Pancreas (tissue), 10 donors: ENCODE measurements around the gene AHRR. TPM values are rescaled to one million over a fixed set of nuclear protein-coding genes. Genes with fewer than 3 reads are reported as not detected.
A peak's percentile ranks its signal among the peaks of the same experiment; 100 is the strongest.
"Not testable (repeated sequence)": the region's sequence is repeated elsewhere in the genome, so short reads cannot be mapped to it uniquely, and the experiment has no call there.

Experiments
- ATAC-seq, 4 donors: fragments of 200-7000 bp; cut with Tn5 transposase; one replicate each; pipeline versions ENCODE4 v1.8.0 to v1.9.1; 2020; ENCODE audit warnings: mild to moderate bottlenecking in 4 of 4, moderate library complexity in 4 of 4
- DNase-seq, 6 donors: peaks; one replicate each; pipeline ENCODE4 v3.0.0-alpha.2; 2020
- FAIRE-seq: peaks from 2 replicates; lab custom pipeline; 2012; peaks lifted over from hg19 to GRCh38; lab: Jason Lieb, UNC
- H3K27ac ChIP-seq, 4 donors: fragments of 200-600 bp; sonication (generic); 1 replicate in 3 of 4; 2 replicates in 1 of 4; pipeline versions ENCODE4 v1.5.0 to v1.8.0; 2020
- H3K27me3 ChIP-seq, 4 donors: fragments of 200-600 bp; one replicate each; pipeline ENCODE4 v1.8.0; 2021
- H3K36me3 ChIP-seq, 3 donors: fragments of 200-600 bp; sonication (generic) in 1 of 3; one replicate each; pipeline versions ENCODE4 v1.5.0 to v1.8.0; 2020 to 2021
- H3K4me1 ChIP-seq, 3 donors: fragments of 200-600 bp; one replicate each; pipeline ENCODE4 v1.8.0; 2021
- H3K4me3 ChIP-seq, 4 donors: fragments of 200-600 bp; sonication (generic) in 2 of 4; one replicate each; pipeline versions ENCODE4 v1.5.0 to v1.8.0; 2020 to 2021
- H3K9me3 ChIP-seq, 4 donors: fragments of 200-600 bp; one replicate each; pipeline ENCODE4 v1.8.0; 2021
- WGBS, 2 donors: extraction: QIAGEN DNeasy Blood & Tissue Kit; methylation state at CpG; one replicate each; pipeline ENCODE4 v1.1.7; 2013; 5-methylcytosine and 5-hydroxymethylcytosine counted together
- intact Hi-C, 3 donors: fragments of 100-400 bp; cut with DNase I; formaldehyde crosslinking; loops; one replicate each; pipeline versions ENCODE4 v1.11.1 to v1.14.2; 2022
- polyA plus RNA-seq, 2 donors: library from polyadenylated mRNA; stranded (reverse); fragments of 200-250 nt; gene quantifications; one replicate each; pipeline ENCODE4 v1.2.3, GENCODE V29; 2013
- total RNA-seq, 6 donors: library from RNA; stranded (reverse); fragmentation: NEBNext Ultra II Directional in 4 of 6; extraction: Animal tissue kit (Norgen Biotek cat#: 25700) in 4 of 6; gene quantifications; one replicate each; pipeline versions ENCODE4 v1.2.1 to v1.2.4, GENCODE V29; 2021 to 2023
- TF ChIP-seq, protein P1 (sequence below), 4 donors: fragments of 200-600 bp; sonication (generic) in 3 of 4; IDR thresholded peaks; one replicate each; pipeline versions ENCODE4 v1.5.0 to v1.8.0; 2021; ENCODE audit warnings: antibody characterized with exemption in 4 of 4
- donor health status: healthy with polysubstance abuse.
- donor health status: DM: no; HTN: no; CAD: no; lungs with moderate emphysema.
- donor health status: DM: no; HTN: no; CAD: no.
- donor health status: control.
- donor health status: control.
- donor health status: Bipolar disorder and iron deficiency.
- donor health status: DM: yes; HTN: yes; CAD: no.
- donor health status: DM: no; HTN: no; CAD: no.
- donor health status: DM: no; HTN: no; CAD: no.
- donor health status: DM: yes; HTN: yes; CAD: no.

Gene AHRR
- total and polyA plus RNA-seq, 8 donors = 0.34 to 1.7 (median 0.69) TPM

- TF ChIP-seq, protein P1, sequence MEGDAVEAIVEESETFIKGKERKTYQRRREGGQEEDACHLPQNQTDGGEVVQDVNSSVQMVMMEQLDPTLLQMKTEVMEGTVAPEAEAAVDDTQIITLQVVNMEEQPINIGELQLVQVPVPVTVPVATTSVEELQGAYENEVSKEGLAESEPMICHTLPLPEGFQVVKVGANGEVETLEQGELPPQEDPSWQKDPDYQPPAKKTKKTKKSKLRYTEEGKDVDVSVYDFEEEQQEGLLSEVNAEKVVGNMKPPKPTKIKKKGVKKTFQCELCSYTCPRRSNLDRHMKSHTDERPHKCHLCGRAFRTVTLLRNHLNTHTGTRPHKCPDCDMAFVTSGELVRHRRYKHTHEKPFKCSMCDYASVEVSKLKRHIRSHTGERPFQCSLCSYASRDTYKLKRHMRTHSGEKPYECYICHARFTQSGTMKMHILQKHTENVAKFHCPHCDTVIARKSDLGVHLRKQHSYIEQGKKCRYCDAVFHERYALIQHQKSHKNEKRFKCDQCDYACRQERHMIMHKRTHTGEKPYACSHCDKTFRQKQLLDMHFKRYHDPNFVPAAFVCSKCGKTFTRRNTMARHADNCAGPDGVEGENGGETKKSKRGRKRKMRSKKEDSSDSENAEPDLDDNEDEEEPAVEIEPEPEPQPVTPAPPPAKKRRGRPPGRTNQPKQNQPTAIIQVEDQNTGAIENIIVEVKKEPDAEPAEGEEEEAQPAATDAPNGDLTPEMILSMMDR (IDR thresholded peaks at IDR 0.05) = no peak
- no peak overlapping the region for H3K27ac ChIP-seq
- DNase-seq (peak in 1 of 6 donors; percentile 12), FAIRE-seq (no peak), ATAC-seq (no peak)
- H3K4me3 ChIP-seq = no peak overlapping the region
- H3K27me3 ChIP-seq = no peaks in the 10 kb centered on the region
- intact Hi-C loops = no loop called here
- WGBS, 2 donors = 96% methylated on average over 2 of the region's 2 CpGs; no CpG with 5 or more reads in 1 of the 2 donors
- no peaks in the 10 kb centered on the region for H3K9me3 ChIP-seq
- H3K36me3 ChIP-seq = no peaks in the 10 kb centered on the region
- no peaks in the 10 kb centered on the region for H3K4me1 ChIP-seq
These were observed 22.8 kb upstream of the AHRR start for GRCh38 chr5:298737-299125.

DNA sequence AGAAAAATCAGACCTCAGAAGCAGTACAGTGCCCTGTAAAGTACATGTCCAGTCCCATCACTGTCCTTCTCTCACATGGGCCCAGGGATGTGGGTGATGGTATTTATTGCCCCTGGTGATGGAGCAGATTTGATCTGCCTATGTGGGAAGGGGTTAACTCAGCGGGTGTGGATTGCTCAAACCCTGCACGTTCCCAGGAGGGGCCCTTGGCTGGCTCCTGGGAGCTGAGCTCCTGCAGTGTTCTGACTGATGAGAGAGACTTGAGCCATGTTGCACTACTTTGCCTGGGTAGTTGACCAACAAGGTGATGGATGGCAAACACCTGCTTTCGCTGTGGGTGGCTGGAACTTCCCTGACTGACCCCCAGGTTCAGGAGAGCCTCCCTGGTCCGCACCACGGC, 21.6 kb upstream of the AHRR start:
- FAIRE-seq, DNase-seq, H3K36me3 ChIP-seq, H3K27me3 ChIP-seq, H3K27ac ChIP-seq, H3K4me1 ChIP-seq, H3K4me3 ChIP-seq, H3K9me3 ChIP-seq, ATAC-seq, intact Hi-C loops: not testable (repeated sequence)
- 70 to 76% methylated on average over 3 to 5 of the region's 5 CpGs for WGBS, 2 donors

DNA sequence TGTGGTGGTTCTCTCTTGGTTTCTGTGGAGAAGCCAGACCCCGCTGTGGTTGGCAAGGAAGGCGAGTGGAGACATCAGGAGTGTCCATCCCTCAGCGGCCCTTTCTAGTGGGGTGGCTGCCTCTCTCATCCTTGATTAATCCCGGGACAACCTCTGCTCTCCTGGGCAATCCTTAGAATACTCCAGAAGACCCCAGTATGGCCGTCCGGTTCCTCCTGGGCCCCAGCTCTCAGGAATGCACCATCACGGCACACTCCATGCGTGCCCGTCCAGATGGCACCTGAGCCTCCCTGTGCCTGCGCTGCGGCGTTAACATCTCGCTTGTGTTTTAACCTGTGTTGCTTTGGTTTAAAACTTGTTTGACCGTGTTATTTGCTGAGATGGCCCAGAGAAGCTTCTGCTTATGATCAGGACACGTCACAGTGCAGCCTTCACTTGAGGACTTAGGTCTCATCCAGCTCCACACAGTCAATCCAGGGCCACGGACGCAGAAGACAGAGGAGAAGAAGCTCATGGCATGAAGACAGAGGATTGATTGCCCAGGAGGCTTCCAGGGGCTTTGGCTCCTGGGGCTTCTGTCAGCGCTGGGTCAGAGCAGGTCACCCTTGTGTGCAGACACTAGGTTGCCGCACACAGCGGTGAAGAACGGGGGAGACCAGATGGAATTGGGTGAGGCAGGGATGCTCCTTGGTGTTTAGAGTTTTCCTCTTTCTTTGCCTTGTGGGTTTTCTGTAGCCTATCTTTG, 20.7 kb upstream of the AHRR start:
- DNase-seq, intact Hi-C loops: not testable (repeated sequence)

DNA sequence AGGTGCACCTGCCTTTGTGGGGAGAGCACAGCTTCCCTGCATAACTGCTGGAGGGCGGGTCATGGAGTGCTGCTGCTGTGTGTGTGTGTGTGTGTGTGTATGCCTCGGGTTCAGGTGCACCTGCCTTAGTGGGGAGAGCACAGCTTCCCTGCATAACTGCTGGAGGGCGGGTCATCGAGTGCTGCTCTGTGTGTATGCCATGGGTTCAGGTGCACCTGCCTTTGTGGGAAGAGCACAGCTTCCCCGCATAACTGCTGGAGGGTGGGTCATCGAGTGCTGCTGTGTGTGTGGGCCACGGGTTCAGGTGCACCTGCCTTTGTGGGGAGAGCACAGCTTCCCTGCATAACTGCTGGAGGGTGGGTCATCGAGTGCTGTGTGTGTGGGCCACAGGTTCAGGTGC, 19.1 kb upstream of the AHRR start:
- H3K36me3 ChIP-seq, H3K4me1 ChIP-seq, H3K9me3 ChIP-seq, ATAC-seq, H3K27ac ChIP-seq, FAIRE-seq, intact Hi-C loops, H3K4me3 ChIP-seq, DNase-seq, H3K27me3 ChIP-seq: not testable (repeated sequence)
- 70 to 74% methylated on average over 8 of the region's 8 CpGs for WGBS, 2 donors

More for the DNA sequence above, 20.7 kb upstream of the AHRR start:
- H3K27ac ChIP-seq, H3K4me1 ChIP-seq, H3K27me3 ChIP-seq, FAIRE-seq, H3K4me3 ChIP-seq, H3K9me3 ChIP-seq, H3K36me3 ChIP-seq, ATAC-seq: not testable (repeated sequence)
- WGBS, 2 donors = 88 to 91% methylated on average over 21 of the region's 21 CpGs

- peak in 1 of 6 donors; percentile 34 for DNase-seq
- intact Hi-C loops = no loop called here
- no peak for FAIRE-seq
- no peak for ATAC-seq
- Histone ChIP-seq H3K4me1 (no peaks in the 10 kb centered on the region), H3K4me3 (no peak overlapping the region), H3K36me3 (peaks cover 0 to 6% (median 3%) of the 10 kb centered on the region in 3 donors), H3K27ac (no peak overlapping the region), H3K27me3 (no peaks in the 10 kb centered on the region), H3K9me3 (no peaks in the 10 kb centered on the region)
- TF ChIP-seq, protein P1 (IDR thresholded peaks at IDR 0.05) = no peak
- 86 to 92% methylated on average over 8 of the region's 8 CpGs for WGBS, 2 donors
These were observed 18.5 kb upstream of the AHRR start for GRCh38 chr5:302966-303365.

DNA sequence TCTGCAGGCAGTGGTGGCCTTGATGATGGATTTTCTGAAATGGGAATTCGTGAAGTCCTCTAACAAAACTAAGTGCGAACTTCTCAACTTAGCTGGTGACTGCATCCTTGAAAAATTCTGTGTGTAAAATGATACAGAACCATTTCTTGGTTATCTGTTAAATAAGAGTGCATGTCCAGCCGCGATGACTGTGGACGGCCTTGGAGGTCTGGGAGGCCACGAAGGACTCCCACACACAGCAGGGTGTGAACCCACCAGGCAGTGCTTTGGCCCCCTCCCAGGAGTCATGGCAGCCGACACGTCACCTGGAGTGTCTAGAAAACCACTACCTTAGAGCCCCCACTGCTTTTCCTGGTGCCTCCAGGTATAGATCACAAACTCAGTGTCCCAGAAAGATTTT, 17.8 kb upstream of the AHRR start:
- ATAC-seq, FAIRE-seq, intact Hi-C loops, H3K4me1 ChIP-seq, DNase-seq, H3K27ac ChIP-seq, H3K4me3 ChIP-seq, H3K9me3 ChIP-seq, H3K36me3 ChIP-seq, H3K27me3 ChIP-seq: not testable (repeated sequence)
- 74 to 94% methylated on average over 4 to 8 of the region's 8 CpGs for WGBS, 2 donors

DNA sequence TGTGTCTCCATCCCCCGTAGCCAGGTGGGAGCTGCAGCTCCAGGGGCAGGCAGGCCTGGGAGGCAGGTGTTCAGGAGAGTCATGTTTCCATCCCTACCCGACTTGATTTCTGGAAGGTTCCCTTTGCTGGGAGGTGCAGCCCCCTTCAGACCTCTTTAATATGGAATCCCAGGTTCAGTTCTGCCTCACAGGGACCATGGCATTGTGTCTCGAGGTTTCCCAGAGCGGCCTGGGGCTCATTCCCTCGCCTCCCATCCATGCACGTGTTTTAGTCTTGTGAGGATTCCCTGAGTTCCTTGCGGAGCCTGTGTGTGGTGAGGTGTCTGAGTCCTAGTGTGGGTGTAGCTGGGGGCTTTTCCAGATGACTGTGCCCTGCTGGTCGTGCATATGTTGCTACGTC, 16.5 kb upstream of the AHRR start:
- Histone ChIP-seq H3K4me3 (no peak overlapping the region), H3K9me3 (no peaks in the 10 kb centered on the region), H3K36me3 (peaks cover 0 to 7% (median 3%) of the 10 kb centered on the region in 3 donors), H3K4me1 (no peaks in the 10 kb centered on the region), H3K27me3 (no peaks in the 10 kb centered on the region), H3K27ac (no peak overlapping the region)
- DNase-seq (no peak), FAIRE-seq (no peak), ATAC-seq (no peak)
- TF ChIP-seq, protein P1 (IDR thresholded peaks at IDR 0.05) = no peak
- intact Hi-C loops = no loop called here
- WGBS, 2 donors = 89 to 90% methylated on average over 9 of the region's 9 CpGs
